Stimulated activated CD8-positive, alpha-beta memory T cell treated with anti-CD3 and anti-CD28 coated beads, Interleukin-12 subunit alpha, Interleukin-12 subunit beta, amount 100 ng/mL, for 4 hours (primary cell): ENCODE measurements around the gene WDR7.

ENCODE experiments used
- DNase-seq: peaks from one replicate; pipeline ENCODE4 v3.0.0-alpha.2; 2020; ENCODE audit warnings: low read depth

The WDR7 gene

DNA sequence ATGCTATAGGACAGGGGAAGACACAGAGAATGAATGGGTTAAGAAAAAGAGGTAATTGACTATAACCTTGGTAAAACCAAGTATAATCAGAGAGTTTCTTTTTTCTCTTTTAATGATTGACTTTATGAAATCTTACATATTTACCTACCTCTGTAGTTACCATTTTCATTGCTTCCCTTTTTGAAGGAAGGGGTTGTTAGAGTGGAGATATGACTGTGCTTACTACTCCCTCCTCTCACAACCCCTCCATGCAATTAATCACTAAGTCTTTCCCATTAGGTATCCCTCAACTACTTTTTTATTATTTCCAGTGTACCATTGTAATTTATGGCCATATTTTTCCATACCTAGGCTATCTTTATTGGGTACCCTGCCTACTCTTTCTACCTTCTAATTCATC lies 71.4 kb downstream of the WDR7 start:
- no peak for DNase-seq

DNA sequence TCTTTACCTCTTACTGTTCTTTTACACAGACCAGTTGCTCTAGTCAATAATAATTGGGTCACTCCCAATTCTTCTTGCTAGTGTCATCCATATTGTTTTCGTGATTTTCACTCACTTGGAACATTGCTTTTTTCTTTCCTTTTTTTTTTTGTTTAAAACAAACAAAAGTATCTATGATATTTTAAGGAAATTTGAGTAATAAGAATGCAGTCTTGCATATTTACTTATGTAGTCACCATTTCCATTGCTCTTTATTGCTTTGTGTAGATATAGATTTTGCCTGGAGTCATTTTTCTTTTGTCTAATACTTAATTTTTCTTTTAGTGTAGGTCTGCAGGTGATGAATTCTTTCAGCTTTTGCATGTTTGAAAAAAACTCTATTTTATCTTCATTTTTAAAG lies 71.9 kb downstream of the WDR7 start:
- no peak for DNase-seq

DNA sequence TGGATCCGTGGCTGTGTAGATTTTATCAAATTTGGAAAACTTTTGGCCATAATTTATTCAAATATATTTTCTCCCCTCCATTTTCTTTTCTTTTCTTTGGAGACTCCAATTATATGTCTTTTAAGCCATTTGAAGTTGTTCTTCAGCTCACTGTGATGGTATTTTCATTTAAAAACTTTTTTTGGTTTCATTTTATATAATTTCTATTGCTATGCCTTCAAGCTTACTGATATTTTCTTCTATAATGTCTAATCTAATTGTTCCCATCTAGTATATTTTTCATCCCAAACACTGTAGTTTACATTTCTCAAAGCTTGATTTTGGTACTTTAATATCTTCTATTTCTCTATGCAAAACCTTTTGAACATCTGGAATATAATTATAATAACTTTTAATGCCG lies 72.5 kb downstream of the WDR7 start:
- no peak for DNase-seq

DNA sequence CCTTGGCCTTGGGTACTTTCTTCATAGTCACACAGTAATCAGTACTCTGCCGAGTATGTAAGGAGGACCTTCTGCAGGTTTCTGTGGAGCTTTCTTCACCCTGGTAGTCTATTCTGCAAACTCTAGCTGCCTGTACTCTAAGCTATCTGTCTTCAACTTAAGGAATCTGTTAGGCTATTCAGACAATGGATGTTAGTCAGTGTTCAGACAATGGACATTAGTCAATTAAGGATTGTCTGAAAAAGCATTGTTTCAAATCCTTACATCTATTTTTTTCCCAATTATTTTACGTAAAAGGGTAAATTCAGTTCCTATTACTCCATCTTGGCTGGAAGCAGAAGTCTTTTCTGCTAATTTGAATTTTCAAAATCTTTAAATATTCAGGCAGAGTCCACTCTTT lies 75.7 kb downstream of the WDR7 start:
- DNase-seq, result no peak

DNA sequence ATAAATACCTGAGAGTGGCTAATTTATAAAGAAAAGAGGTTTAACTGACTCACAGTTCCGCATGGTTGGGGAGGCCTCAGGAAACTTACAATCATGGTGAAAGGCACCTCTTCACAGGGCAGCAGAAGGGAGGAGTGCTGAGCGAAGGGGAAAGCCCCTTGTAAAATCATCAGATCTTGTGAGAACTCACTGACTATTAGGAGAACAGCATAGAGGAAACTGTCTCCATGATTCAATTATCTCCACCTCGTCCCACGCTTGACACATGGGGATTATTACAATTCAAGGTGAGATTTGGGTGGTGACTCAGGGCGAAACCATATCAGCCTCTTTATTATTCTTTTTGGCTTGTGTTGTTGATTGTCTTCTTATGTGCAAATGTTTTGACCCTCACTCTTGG lies 76.2 kb downstream of the WDR7 start:
- no peak for DNase-seq

DNA sequence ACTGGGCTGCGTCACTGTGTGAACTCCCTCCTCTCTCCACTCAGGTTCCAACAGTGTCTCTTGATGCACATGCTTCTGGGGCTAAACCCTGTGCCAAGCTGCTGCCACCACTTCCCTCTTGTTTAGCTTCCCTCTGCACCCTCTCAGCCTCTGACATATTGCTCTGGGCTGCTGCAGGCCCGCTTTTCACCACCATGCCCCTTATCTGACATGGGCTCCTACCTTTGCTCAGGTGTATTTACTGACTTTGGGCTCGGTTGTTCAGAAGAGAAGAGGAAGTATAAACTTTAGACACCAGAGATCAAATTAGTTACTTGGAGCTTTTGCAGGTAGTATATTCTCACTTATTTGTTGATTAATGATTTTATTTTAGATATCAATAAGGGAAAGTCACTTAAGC lies 77.6 kb downstream of the WDR7 start:
- DNase-seq, result no peak

DNA sequence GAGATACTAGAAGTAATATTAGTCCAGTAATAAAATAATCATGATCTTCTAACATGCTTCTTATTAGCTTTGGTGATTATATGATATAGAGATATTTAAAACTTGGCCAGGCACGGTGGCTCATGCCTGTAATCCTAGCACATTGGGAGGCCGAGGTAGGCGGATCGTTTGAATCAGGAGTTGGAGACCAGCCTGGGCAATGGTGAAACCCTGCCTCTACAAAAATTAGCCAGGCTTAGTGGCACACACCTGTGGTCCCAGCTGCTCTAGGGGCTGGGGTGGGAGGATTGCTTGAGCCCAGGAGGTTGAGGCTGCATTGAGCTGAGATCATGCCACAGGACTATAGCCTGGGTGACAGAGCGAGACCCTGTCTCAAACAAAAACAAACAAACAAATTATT lies 87.0 kb downstream of the WDR7 start:
- DNase-seq, result no peak

DNA sequence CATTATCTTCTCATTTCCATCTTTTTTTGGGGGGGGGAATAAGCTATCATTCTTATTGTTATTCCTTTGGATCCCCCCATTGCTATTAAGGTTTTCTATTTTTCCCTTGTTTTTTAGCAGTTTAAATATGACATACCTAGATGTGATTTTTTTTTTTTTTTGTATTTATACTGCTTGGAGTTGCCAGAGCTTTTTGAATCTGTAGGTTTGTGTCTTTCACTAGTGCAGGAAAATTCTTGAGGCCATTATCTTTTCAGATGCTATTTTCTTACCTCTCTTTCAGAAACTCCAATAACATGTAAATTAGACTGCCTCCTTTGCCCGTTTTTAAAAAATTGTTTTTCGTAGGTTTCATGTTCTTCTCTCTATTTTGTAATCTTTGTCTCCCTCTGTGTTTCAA lies 88.6 kb downstream of the WDR7 start:
- DNase-seq, result no peak

DNA sequence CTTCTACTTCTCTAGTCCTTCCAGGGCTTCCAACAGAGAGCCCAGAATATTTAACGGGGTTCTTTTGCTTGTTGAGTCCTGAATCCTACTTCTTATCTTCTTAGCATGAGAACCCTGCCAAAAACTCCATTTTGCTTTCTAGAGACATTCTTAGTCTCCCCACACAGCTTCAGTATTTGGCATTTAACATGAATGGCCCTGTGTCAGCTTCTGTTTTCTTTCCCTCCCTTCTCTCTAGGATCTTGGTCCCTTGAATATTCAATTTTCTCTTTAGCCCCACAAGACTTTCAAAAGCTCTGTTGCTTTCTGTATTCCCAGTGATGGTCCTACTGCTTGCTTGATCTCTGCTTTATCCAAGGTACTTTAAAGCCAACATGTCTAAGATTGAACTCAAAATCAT lies 89.5 kb downstream of the WDR7 start:
- DNase-seq, result no peak

DNA sequence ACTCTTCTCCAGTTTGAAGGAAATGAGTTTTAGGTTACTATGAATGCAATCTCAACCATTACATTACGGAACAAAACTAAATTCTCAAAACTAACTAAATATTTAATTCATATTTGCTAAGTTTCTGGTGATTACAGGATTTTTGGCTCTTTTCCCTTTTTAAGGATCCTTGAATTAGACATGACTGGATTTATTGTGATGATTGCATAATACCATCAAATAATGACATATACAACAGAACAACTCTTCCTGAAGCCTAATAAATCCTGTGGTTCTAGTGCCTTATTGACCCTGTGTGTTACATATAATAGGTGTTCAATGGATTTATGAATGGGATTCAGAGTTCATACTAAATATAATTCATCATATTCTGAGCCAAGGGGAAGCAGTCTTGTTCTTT lies 90.5 kb downstream of the WDR7 start:
- no peak for DNase-seq

DNA sequence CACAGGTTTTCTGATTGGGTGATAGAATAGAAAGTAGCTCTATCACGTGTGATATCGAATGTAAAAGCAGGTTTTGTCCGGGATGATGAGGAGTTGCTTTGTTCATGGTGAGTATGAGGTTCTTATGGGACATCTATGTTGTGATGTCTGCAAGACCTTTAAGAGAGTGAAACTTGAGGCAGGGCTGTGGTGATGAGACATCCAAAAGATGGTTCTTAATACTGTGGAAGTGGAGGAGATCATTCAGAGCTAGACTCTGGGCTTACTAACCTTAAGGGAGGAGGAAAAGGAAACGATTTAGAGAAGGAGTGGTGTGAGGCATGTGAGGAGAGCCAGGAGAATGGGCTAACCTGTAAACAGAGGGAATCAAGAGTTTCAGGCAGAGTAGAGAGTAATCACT lies 92.0 kb downstream of the WDR7 start:
- no peak for DNase-seq

DNA sequence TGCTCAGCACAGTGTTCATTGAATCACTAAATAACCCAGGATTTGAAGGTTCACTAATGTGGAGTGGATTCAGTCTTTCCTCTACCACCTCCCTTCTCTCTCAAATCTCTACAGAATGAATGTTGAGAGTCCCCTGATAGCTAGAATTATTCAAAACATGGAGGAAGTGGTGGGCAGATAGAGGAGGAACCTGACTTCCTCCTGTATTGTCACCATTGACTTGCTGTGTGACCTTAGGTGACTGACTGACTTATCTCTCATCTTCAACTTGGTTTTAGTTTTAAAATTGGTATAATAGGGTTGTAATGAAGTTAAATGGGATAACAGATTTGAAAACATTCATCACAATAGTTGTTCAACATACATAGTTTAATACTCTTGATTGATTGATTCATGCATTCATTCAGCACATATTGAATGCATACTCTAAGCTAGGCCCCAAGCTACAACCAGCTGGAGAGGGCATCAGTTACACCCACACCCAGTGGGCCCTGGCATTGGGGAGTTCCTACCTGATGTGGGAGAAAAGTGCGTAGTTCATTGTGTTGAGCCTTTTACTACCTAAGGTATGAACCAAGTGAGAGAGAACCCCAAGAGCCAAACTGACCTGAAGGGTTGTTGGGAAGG lies 96.0 kb downstream of the WDR7 start:
- DNase-seq, result no peak

DNA sequence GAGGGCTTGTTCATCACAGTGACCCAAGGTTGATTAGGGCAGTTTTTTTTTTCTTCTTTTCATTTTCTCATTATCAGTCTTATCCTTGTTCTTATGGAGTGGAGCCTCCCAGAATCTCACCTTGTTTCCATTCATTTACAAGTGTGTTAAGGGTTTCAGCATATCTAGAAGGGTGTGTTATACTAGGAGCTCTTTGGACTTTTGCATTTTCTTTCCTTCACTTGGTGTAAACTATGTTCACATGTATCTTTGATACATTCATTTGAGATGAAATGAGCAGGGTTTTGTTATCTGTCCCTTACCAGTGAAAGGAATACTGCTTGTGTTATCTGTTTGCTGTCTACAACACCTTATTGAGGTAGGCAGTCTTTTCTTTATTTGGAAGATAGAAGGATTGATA lies 96.7 kb downstream of the WDR7 start:
- DNase-seq, result no peak

DNA sequence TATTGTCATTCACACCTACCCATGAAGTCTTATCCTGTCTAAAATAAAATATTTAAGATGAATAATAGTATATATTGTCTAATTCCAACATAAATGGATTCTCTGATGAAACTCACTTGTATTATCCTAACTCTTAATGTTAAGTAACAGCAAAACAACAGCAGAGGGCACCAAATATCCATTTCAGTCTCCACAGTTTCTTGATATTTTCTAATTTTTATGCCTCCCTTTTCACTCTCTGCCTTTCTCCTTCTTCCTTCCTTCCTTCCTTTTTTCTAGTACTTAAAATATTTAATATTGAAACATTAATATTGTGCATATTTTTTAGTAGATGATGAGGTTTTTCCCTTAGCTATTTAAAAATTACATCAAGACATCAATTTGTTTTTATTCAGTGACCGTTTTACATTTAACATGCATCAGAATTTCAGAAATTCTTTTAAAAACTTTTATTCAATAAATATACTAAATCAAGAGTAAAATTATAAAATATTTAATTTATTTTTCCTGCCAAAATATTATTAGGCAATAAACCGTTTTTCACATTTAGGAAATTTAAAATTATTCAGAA lies 97.6 kb downstream of the WDR7 start:
- DNase-seq, result no peak

DNA sequence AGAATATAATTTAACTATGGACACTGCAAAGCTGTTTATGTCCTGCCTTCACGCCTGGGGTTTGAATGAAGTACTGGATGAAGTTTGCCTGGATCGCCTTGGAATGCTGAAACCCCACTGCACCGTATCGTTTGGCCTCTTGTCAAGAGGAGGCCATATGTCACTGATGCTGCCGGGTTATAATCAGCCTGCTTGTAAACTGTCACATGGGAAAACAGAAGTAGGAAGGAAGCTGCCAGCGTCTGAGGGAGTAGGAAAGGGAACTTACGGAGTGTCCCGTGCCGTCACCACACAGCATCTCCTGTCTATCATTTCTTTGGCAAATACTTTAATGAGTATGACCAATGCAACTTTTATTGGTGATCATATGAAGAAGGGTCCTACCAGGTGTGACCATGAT lies 105.8 kb downstream of the WDR7 start:
- DNase-seq, result no peak

DNA sequence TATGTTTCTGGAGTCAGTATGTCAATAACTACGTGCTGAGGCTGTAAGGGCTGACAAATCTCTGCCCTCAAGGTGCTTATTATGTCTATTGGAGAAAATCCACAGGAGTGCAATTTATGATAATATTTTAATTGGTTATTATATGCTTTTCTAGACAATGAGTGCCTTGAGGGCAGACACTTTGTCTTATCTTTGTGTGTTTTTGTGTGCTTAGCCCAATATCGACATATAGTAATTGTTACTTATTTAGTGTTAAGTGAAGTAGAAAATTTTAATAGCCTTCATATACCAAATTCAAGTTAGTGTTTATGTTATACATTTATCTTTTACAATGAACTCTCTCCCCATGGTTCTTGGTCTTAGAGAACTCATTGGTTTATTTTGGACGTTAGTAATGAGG lies 118.9 kb downstream of the WDR7 start:
- DNase-seq, result no peak

DNA sequence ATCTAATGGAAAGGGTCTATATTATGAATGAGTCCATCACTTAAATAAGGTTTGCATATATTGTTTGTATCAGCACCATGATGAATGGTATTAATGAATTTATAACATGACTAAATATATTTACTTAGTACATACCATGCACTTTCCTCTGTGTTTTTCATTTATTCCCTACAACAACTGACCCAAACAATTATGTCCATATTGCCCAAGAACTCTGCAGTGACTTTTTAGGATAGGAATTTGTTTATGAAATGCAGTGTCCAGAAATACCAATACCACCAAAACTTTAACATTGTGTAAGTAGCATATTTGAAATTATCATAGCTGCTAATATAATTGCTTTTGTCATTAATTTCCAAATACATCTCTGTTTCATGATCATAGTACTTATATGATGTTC lies 119.7 kb downstream of the WDR7 start:
- no peak for DNase-seq

DNA sequence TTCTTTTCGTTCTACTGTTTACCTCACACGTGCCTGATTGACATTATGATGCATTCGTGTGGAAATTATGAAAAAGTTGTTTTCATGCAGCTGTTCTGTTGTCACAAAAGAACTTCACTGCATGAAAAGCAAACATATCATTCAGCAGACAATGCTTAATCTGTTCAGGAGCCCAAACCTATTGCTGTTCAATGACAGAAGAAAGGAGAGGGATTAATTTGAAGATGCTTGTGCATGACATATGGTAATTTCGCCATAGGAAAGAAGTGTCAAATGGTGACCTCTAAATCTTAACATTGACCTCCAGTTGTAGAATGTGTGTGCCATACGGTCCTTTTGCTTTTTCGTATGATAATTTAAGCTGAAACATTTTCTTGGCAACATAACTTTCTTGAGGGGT lies 124.5 kb downstream of the WDR7 start:
- no peak for DNase-seq

DNA sequence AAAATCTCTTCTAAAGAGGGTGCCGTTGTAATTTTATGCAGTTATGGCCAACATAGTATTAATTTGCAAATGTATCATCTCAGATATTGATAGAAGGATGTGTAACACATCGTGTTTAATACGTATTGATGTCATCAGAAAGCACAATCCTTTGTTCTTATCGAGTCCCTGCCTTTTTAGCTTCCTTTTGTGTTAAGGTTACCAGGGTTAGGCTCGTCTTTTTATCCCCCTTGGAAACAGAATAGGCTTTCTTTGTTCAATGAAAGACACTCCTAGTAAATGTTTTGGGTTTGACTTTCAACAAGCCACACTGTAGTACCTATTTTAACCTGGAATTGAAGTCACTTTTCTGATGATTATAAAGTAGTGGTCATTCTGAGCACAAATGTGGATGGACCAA lies 136.2 kb downstream of the WDR7 start:
- DNase-seq, result no peak

DNA sequence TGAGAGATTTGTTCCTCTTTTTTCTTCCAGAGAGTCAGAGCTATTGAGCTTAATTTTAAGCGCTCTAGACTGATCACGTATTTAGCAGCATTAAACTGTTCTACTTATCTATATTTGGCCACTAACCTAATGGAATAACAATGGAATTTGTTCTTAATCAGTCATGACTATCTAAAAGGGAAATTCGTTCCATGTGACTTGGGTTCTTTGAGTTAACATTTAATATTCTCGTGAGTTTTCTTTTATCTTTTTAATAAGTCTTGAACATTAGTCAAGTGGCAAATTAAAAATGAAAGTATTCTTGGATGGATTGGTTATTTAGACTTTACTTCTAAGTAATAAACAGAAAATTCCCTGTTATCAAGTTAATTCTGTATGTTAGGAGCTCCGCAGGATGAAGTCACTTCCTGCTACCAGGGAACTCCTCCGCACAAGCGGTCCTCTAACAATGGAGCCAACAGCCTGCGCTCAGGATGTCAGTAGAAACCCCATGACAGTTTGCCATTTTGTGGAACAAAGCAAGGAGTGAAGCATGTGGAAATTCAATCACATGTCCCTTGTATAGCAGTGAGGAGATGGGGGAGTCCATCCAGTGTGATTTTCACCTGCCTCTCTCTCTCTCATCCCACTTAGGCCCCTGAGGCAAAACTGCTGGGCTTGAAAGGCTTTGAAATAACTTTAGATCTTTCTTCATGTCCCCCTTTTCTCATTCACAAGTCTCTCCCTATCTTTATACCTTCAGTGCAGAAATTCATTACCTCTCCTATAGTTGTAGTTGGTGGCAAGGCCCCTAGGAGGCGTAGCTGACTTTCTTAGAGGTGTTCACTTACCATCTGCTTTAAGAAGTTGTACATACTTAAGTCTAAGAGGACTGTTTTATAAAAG lies 138.1 kb downstream of the WDR7 start:
- no peak for DNase-seq

DNA sequence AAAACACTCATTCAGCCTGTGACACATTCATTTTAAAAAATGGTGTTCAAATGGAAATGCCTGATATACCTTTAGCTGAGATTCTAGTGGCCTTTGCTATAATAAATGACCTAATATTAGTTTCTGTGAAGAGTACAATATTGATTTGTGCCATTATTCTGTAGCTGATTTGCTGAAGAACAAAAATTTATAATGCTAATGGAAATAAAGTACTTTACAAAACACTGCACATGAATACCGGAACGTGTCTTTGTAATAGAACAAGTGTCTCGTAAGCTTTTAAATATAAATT lies 138.7 kb downstream of the WDR7 start:
- DNase-seq, result no peak

DNA sequence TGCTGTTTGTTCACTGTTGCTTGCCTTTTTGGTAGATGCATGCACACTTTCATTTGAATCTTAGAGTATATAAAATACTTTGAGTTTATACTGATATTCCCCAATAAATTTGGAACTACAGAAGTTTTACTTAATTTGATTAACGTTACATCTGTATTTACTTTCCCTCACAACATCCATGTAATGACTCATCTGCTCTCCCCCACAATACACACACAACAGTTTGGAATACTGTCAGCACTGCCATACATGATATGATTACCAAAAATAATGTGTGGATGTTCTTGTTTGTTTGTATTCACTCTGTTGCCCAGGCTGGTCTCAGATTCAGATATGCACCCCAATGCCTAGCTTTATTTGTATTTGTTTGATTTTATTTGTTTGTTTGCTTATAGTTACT lies 144.2 kb downstream of the WDR7 start:
- no peak for DNase-seq

DNA sequence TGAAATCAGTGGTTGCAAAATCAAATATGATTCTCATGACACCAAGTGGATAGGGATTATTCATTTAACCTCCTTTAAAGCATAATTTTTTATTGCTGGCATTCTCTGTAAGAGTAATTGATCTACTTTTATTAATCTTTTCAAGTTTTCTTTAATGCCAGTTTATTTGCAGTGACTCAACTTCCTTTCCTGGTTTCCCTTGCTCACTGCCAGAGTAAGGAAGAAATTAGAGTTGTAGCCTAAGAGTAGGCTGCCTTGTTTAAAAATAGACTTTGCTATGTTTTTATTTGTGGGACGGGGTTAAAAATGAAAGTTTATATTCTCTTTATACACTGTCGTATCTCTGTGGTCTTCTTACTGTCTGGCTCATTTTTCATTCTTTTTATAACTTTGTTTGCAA lies 148.6 kb downstream of the WDR7 start:
- no peak for DNase-seq

DNA sequence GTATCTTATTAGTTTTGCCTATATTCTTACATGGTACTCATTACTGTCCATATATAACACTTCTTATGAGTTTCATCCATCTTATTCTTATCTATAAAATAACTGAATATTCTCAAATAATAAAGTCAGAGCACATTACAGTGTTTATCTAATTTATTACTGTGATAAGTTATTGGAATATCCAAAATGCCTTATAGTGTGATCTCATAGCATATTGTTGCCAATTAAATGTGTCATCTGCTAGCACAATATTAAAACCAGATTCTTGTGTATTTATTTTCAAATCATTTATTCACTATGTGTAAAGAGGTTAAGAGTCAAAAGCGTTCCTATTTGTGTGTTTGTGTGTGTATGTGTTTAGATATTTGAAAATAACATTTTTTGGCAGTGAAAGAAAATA lies 151.9 kb downstream of the WDR7 start:
- no peak for DNase-seq
